Lung (tissue), 12 donors: ENCODE data around the gene NRP2. TPM values are rescaled to one million over a fixed set of nuclear protein-coding genes. Genes with fewer than 3 reads are reported as not detected.

ENCODE experiments used
- ATAC-seq: fragments of 200-7000 bp; cut with Tn5 transposase; one replicate; pipeline ENCODE4 v1.9.1; 2020; ENCODE audit warnings: moderate number of reproducible peaks; ENCODE audit not compliant: insufficient read depth, low FRiP score
- DNase-seq, 3 donors: peaks; one replicate each; pipeline ENCODE4 v3.0.0-alpha.2; 2013 to 2017
- H3K27ac ChIP-seq, 2 donors: one replicate each; pipeline ENCODE4 v1.5.1; 2013; ENCODE audit warnings: mild to moderate bottlenecking in 2 of 2, moderate library complexity in 2 of 2, control low read depth in 1 of 2, inconsistent platforms in 1 of 2, low read depth in 1 of 2, low read length in 1 of 2
- H3K27me3 ChIP-seq, 3 donors: one replicate each; pipeline ENCODE4 v1.5.1; 2013; ENCODE audit warnings: low read length in 2 of 3; ENCODE audit not compliant: control insufficient read depth in 3 of 3, insufficient read depth in 3 of 3
- H3K36me3 ChIP-seq, 4 donors: one replicate each; pipeline ENCODE4 v1.5.1; 2013; ENCODE audit warnings: low read length in 4 of 4, mild to moderate bottlenecking in 1 of 4, moderate library complexity in 1 of 4; ENCODE audit not compliant: control insufficient read depth in 4 of 4, insufficient read depth in 4 of 4
- H3K4me1 ChIP-seq, 5 donors: one replicate each; pipeline ENCODE4 v1.5.1; 2013; ENCODE audit warnings: low read length in 5 of 5, mild to moderate bottlenecking in 2 of 5, moderate library complexity in 1 of 5; ENCODE audit not compliant: control insufficient read depth in 5 of 5, insufficient read depth in 5 of 5
- H3K4me3 ChIP-seq: one replicate; pipeline ENCODE4 v1.5.1; 2013; ENCODE audit warnings: mild to moderate bottlenecking, control low read depth, moderate library complexity
- H3K9ac ChIP-seq, 2 donors: one replicate each; pipeline ENCODE4 v1.5.1; 2013; ENCODE audit warnings: low read length in 2 of 2, control low read depth in 1 of 2; ENCODE audit not compliant: insufficient read depth in 1 of 2
- H3K9me3 ChIP-seq, 4 donors: one replicate each; pipeline ENCODE4 v1.5.1; 2013; ENCODE audit warnings: low read length in 3 of 4, mild to moderate bottlenecking in 1 of 4, moderate library complexity in 1 of 4; ENCODE audit not compliant: control insufficient read depth in 4 of 4, insufficient read depth in 3 of 4
- CTCF ChIP-seq: IDR thresholded peaks from 2 replicates; pipeline ENCODE4 v1.5.1; 2012; ENCODE audit warnings: mild to moderate bottlenecking; ENCODE audit errors: control extremely low read depth, extremely low read depth
- WGBS, 2 donors: extraction: QIAGEN DNeasy Blood & Tissue Kit; methylation state at CpG; one replicate each; pipeline ENCODE4 v1.1.7; 2013; 5-methylcytosine and 5-hydroxymethylcytosine counted together
- polyA plus RNA-seq, 2 donors: library from polyadenylated mRNA; stranded (reverse); fragments of 200-250 nt; gene quantifications; one replicate each; pipeline ENCODE4 v1.2.1, GENCODE V29; 2013
- total RNA-seq, 2 donors: library from RNA; depleted of rRNA in 1 of 2; stranded (reverse); fragments of >200 nt in 1 of 2; gene quantifications; one replicate each; pipeline ENCODE4 v1.2.1, GENCODE V29; 2014 to 2021
- donor health status: control.
- donor health status: control.
- donor health status: Bipolar disorder and iron deficiency.
- donor health status: healthy.
- donor health status: DM: yes; HTN: yes; CAD: no.

Gene NRP2
- total and polyA plus RNA-seq, 4 donors: 20.4 to 125 (median 63.2) TPM

- no peak overlapping the region for H3K9ac ChIP-seq
- no peak overlapping the region for H3K27ac ChIP-seq
- H3K4me3 ChIP-seq: no peak overlapping the region
- DNase-seq (no peak), ATAC-seq (no peak)
- peaks cover 0 to 1% (median 0%) of the 10 kb centered on the region in 3 donors for H3K27me3 ChIP-seq
- TF ChIP-seq CTCF: no peak
- H3K36me3 ChIP-seq: no peaks in the 10 kb centered on the region
- H3K4me1 ChIP-seq: peaks cover 0 to 13% (median 2%) of the 10 kb centered on the region in 5 donors
- H3K9me3 ChIP-seq: no peaks in the 10 kb centered on the region
- WGBS, 2 donors: 81% methylated on average over 7 of the region's 7 CpGs
Observed at GRCh38 chr2:205656461-205656860, 25.8 kb upstream of the NRP2 start.

GRCh38 chr2:205656941-205657340 lies 25.4 kb upstream of the NRP2 start:
- H3K27me3 ChIP-seq: peaks cover 0 to 3% (median 0%) of the 10 kb centered on the region in 3 donors
- H3K9ac ChIP-seq: no peak overlapping the region
- DNase-seq: no peak
- WGBS, 2 donors: 82 to 86% methylated on average over 4 of the region's 4 CpGs
- H3K27ac ChIP-seq: no peak overlapping the region
- H3K9me3 ChIP-seq: no peaks in the 10 kb centered on the region
- no peaks in the 10 kb centered on the region for H3K36me3 ChIP-seq
- ATAC-seq: no peak
- peaks cover 0 to 13% (median 2%) of the 10 kb centered on the region in 5 donors for H3K4me1 ChIP-seq
- TF ChIP-seq CTCF: no peak
- no peak overlapping the region for H3K4me3 ChIP-seq

GRCh38 chr2:205657579-205657978 lies 24.7 kb upstream of the NRP2 start:
- 68 to 73% methylated on average over 3 of the region's 3 CpGs for WGBS, 2 donors
- no peaks in the 10 kb centered on the region for H3K36me3 ChIP-seq
- H3K4me1 ChIP-seq: peaks cover 0 to 13% (median 2%) of the 10 kb centered on the region in 5 donors
- H3K27ac ChIP-seq: no peak overlapping the region
- peaks cover 0 to 3% (median 0%) of the 10 kb centered on the region in 3 donors for H3K27me3 ChIP-seq
- TF ChIP-seq CTCF: no peak
- ATAC-seq (peak; percentile 24), DNase-seq (no peak)
- H3K9ac ChIP-seq: no peak overlapping the region
- H3K4me3 ChIP-seq: no peak overlapping the region
- H3K9me3 ChIP-seq: no peaks in the 10 kb centered on the region

- no peaks in the 10 kb centered on the region for H3K9me3 ChIP-seq
- H3K4me1 ChIP-seq: peaks cover 0 to 13% (median 2%) of the 10 kb centered on the region in 5 donors
- H3K36me3 ChIP-seq: no peaks in the 10 kb centered on the region
- WGBS, 2 donors: 76 to 90% methylated on average over 2 of the region's 2 CpGs
- no peak overlapping the region for H3K9ac ChIP-seq
- no peak for TF ChIP-seq CTCF
- no peak overlapping the region for H3K4me3 ChIP-seq
- H3K27me3 ChIP-seq: peaks cover 0 to 3% (median 0%) of the 10 kb centered on the region in 3 donors
- ATAC-seq (no peak), DNase-seq (no peak)
- H3K27ac ChIP-seq: no peak overlapping the region
Observed at GRCh38 chr2:205658068-205658467, 24.2 kb upstream of the NRP2 start.
